ENCODE data around the gene DCDC2C.

DCDC2C gene

DNA sequence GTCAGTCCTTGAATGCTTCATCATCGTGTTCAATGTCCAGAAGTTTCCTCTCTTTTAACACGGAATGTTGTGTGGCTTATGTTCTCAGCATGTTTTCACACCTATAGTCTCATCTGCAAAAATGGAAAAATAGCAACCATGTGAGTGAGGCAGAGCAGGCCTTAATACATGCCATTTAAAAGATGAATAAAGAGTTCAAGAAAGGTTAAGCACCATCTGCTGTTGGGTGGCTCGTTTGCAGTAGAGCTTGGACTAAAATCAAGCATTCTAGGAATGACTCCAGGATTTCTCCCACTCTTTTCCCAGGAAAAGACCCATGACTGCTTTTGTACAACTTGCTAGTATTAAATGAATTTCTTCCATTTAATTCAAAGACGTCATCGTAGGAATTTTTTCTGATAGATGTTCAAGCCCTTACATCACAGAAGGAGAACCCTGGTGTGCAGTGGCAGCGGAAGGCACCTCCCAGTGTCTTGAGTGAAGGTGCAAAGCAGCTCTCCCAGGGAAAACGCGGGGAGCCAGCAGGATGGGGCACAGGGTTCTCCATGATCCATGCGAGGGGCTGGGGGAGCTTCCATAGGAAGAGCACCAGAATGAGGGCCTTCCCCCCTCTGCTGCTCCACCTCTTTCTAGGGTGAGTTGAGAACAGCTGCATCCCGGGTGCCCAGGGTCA is 9.6 kb downstream of the DCDC2C start:
- peak; percentile 38 for DNase-seq

DNA sequence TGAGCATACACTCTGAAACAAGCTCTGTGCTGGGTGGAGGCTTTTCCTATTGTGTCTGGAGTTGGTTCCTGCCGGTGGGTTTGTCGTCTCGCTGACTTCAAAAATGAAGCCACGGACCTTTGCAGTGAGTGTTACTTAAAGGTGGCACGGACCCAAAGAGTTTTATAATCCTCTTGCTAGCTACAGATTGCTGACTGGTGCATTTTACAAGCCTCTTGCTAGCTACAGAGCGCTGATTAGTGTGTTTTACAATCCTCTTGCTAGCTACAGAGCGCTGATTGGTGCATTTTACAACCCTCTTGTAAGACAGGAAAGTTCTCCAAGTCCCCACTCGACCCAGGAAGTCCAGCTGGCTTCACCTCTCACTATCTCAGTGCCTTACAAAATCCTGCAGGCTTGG is 15.3 kb downstream of the DCDC2C start:
- DNase-seq = no peak

- DNase-seq = no peak
Measured at GRCh38 chr2:3725002-3725401, 21.6 kb downstream of the DCDC2C start.

DNA sequence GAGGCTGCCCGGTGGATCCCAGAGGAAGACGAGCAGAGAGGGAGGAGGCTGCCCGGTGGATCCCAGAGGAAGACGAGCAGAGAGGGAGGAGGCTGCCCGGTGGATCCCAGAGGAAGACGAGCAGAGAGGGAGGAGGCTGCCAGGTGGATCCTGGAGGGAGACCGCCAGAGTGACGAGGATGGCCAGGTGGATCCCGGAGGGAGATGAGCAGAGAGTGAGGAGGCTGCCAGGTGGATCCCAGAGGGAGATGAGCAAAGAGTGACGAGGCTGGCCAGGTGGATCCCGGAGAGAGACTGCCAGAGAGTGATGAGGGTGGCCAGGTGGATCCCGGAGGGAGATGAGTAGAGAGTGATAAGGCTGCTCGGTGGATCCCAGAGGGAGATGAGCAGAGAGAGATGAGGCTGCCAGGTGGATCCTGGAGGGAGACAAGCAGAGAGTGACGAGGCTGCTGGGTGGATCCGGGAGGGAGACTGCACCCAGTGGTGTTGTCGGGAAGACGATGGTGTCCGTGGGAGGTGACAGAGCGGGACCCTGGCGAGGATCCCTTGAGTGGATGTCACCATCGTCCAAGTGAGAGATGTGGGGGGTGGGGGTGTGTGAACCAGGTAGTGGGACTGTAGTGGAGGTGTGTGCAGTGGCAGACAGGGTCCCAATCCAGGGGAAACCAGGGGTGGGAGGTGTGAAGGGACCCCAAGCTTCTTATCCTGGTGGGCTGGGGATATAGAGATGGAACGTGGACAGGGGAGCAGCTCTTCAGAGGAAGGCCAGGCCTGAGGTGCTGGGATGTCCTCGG is 22.3 kb downstream of the DCDC2C start:
- no peak for DNase-seq

DNA sequence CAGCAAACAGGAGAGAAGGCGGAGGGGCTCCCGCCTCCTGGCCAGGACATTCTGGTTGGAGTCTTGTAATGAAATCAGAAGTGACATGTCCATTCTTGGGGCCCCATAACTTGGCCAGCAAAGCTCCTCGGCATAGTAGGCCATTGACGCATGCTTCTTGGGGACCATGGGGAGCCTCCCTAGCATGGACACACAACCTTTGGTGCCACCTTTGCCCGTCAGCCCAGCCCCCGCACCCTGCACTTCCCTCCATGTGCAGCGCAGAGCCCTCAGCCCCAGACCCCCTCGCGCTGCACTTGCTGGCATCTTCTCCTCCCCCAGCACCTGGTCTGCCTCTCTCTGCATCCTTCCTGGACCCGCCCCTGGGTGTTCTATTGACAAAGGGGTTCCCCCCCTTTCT is 23.1 kb downstream of the DCDC2C start:
- DNase-seq = peak; percentile 48

DNA sequence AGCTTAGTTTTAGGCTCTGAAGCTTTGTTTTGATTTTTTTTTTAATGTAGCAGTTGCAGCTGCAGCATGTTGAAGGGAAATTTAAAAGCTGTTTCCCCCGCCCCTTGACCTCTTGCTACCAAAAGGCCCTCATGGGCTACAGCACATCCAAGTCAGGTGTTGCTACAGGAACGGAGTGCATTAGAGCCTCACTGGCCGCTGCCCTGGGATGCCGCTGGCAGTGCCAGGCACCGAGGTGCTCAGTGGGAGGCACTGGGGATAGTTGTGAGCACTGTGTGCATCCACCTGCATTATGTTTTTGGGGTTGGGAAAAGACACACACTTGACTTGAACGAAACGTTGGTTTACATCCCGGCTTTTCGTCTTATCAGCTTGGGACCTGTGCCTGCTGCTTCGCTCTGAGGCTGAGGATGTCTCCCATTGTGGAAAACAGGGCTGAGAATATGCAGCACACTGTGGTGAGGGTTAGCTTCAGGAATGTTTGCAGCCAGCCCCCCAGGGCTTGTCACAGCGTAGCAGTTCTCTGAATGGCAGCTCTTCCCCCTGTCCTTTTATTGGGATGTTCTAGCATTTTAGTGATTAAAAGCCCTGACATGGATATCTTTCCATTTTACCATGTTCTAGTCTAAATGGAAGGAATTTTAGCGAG is 24.1 kb downstream of the DCDC2C start:
- no peak for DNase-seq

DNA sequence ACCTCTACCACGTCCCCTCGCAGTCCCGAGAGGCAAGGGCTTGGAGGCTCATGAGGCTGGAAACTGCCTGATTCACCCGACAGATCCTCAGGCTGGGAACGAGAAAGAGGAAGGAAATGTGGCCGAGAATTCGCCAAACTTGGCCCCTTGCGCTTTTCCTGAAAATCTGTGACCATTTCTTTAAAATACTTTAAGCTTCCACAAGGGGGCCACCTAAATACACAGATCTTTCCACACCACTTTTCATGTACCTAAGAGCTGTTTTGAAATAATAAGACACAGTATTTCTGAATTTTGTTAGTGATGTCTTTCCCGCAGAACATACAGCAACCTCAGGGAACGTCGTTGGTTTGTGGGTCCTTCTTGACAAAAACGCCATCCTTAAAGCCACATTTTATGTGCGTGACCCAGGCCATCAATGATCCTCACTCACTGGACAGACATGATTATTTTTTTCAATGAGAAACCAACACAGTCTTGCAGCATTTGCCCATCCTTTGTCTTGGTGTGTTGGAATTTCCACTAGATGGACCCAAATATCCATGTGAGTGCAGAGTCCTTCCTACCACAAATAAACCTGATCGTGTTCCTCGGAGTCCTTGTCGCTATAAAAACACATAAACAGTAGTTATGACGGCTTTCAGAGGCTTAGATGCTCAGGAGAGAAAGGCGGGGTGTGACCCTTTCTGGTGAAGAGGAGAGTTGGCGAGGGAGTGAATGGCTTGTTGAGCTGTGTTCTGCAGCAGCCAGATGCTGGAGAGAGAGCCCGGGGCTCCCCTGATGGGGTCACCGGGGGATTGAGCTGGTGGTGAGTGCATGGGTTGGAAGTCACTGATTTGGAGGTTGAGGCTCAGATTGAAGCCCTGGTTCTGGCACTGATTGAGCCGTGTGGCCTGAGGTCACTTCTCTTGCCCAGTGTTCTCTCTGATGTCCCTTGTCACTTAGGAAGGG is 25.0 kb downstream of the DCDC2C start:
- DNase-seq = peak; percentile 91

DNA sequence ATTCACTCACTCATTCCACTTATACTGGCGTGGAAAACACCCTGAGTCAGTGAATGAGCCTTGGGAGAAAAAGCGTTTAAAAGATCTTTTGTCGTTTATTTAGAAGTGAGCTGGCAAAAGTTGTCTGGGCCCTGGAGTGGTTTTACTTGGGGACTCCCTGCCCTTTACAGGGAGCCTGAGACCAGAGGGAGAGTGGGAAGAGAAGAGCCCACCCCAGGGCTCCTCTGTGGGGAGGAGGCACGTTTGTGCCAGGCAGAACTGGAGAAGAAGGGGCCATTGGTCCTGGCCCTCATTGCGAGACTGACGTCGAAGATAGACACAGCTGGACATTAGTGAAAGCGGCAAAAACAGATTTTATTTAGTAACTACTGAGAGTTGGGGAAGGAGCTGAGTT is 25.7 kb downstream of the DCDC2C start:
- no peak for DNase-seq

DNA sequence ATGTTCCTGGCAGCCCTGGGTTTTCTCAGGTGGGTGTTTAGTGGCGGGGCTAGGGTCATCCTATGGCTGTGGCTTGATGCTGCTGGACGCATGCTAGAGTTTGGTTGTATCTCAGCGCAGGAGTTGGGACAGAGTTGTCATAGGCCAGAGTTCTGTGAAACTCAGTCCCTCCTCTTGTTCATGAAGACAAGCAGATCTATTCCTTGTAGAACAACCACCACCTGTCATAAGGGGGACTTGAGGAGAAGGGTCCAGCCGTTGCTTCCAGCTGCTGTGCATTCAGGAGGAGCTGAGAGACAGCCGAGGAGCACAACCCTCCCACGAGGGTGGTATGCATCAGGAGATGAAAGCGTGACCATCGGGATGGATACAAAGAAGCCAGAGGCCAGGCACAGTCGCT is 26.4 kb downstream of the DCDC2C start:
- no peak for DNase-seq

- no peak for DNase-seq
Measured at GRCh38 chr2:3730646-3731045, 27.3 kb downstream of the DCDC2C start.

DNA sequence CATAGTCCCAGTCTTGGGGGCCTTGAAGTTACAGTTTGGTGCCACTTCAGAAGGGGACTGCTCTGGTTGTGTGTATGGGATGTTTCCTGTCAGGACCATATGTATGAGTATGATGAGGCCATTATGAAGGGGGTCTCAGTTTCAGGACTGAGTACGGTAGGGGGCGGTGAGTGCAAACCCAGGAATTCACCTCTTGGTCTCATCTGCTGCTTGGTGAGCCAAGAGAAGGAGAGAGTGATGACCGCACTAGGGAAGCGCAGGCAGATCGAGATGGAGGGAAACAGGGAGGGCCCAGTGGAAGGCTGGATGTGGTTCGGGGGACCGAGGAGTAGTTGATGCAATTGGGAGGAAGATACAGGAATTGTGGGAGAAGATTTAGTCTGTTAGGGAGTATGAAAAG is 28.5 kb downstream of the DCDC2C start:
- DNase-seq = no peak

GRCh38 chr2:3736112-3736511 is 32.7 kb downstream of the DCDC2C start:
- DNase-seq = no peak

DNA sequence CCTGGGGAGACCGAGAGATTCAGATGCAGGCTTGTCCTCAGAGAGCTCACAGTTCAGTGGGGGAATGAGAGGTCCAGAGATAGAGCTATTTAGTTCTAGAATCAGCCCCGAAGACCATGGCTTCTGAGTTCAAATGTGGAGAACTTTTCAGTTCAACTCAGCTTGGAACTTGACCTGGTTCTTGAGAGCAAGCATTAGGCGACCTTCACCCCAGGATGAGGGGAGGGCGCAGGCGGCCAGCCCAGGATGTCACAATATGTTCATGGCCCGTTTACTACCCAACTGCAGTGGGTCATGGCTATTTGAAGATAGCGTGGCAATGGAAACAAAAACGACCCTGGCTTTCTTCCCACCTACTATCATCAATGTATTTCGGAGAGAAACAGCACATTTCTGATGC is 33.8 kb downstream of the DCDC2C start:
- DNase-seq = no peak

- DNase-seq = no peak
Measured at GRCh38 chr2:3738454-3738853, 35.1 kb downstream of the DCDC2C start.

DNA sequence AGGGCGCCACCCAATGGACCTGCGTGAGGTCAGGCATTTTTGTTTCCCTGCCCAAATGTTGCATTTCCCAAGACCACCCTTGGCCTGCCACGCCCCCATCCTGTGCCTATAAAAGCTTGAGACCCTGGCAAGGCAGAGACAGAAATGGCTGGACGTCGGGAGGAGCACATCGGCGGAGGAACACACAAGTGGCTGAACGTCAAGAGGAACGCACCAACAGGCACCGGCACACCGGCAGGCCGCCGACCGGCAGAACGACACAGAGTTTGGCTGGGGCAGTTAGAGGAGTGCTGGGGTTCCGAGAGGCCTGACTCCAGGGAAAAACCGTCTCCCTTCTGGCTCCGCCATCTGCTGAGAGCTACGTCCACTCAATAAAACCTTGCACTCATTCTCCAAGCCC is 35.9 kb downstream of the DCDC2C start:
- no peak for DNase-seq

DNA sequence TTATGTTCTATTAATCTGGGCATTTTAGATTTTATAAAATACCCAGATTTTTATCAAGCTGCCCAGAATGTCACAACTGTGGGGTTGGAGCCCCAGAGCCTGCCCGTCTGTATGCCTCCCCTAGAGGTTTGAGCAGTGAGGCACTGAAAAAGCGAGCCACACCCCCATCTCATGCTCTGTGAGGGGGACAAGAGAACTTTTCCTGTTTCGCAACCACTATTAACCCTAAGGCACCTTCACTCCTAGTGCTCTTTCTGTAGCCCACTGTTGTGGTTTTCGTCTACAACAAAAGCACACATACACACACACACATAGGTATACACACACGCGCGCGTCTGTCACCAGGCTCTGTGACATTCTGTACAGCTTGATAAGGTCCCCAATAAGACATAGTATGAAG is 38.0 kb downstream of the DCDC2C start:
- no peak for DNase-seq

DNA sequence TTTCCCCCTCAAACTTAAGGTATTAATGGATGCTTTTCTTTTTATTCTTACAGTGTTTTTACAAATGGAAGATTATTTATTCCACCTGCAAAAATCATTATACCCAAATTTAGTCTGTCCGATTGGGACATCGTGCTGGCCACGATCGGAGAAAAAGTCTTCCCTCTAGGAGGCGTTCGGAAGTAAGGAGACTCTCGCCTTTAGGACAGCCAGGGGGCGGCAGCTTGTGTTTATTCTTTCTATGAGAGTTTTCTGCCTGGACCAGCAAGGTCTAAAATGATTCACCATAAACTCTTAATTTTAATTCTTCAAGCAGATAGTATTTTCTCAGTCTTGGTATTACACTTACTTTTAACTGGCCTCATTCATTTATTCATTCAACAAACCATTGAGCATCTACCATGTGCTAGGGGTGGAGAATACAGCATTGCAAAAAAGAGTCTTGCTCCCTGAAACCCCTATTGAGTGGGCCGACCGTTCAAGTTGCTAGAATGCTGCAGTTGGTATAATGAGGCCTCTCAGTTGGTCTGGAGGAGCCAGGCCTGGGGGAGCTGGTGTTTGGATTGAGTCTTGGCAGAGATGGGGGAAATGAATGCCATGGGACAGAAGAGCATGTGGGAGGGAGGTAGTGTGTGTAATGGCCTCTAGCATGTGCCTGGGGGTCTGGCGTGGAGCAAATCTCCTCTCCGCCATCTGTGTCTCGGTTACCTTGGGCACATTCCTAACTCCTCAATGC is 38.7 kb downstream of the DCDC2C start:
- no peak for DNase-seq

DNA sequence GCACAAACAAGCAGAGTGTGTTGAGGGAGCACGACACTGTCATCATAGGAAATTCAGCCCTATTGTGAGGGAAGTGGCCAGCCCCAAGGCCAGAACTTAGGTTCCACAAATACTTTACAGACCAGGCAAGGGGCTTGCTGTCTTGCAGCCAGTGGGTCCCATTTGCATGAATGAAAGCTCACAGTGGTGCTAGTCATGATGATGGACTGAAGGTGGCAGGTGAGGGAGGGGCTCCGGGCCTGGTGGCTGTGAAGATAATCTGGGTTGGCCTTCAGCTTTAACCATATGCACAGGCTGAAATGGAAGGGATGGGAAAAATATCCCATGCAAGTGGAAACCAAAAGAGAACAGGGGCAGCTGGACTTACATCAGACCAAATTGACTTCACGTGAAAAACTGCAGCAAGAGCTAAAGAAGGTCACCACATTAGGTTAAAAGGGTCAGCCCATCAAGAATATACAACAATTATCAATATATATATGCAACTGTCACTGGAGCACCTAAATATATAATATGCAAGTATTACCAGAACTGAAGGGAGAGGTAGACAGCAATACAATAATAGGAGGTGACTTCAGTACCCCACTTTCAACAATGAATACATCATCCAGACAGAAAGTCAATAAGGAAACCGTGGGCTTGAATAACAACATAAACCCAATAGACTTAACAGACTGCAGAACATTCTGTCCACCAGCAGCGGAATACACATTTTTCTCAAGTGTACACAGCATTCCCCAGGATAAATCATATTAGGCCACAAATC is 39.6 kb downstream of the DCDC2C start:
- DNase-seq = no peak

GRCh38 chr2:3743951-3744555 is 40.7 kb downstream of the DCDC2C start:
- DNase-seq = no peak

- no peak for DNase-seq
Measured at GRCh38 chr2:3745920-3746319, 42.5 kb downstream of the DCDC2C start.

GRCh38 chr2:3747032-3747654 is 43.8 kb downstream of the DCDC2C start:
- DNase-seq = no peak

All from eye (tissue), 1 donor.